HepG2 (cell line): ENCODE data around the gene TXNDC9. TPM values are rescaled to one million over a fixed set of nuclear protein-coding genes. Genes with fewer than 3 reads are reported as not detected.
A peak's percentile ranks its signal among the peaks of the same experiment; 100 is the strongest.

ENCODE experiments used
- PBX2 ChIP-seq: IDR thresholded peaks from 2 replicates; pipeline ENCODE4 v1.6.1; 2016; ENCODE audit warnings: control low read depth
- SMARCE1 ChIP-seq: fragments of 450-650 bp; IDR thresholded peaks from 2 replicates; pipeline ENCODE4 v1.6.1; 2017; ENCODE audit warnings: borderline replicate concordance
- TAF15 ChIP-seq: fragments of 200-400 bp; formaldehyde crosslinking; IDR thresholded peaks from one replicate; pipeline ENCODE4 v1.6.1; 2018; ENCODE audit warnings: mild to moderate bottlenecking, low read depth, low read length; ENCODE audit not compliant: poor library complexity, severe bottlenecking
- USF2 ChIP-seq, 2 experiments: sonication (generic) in 1 of 2; formaldehyde crosslinking in 1 of 2; IDR thresholded peaks; 2 replicates each; pipeline versions ENCODE4 v1.5.1 to v1.6.1; 2011 to 2020; ENCODE audit warnings: borderline replicate concordance in 1 of 2, low read depth in 1 of 2, low read length in 1 of 2, mild to moderate bottlenecking in 1 of 2, missing genetic modification reagents in 1 of 2, moderate library complexity in 1 of 2
- ZBTB3 ChIP-seq: sonication (generic); formaldehyde crosslinking; IDR thresholded peaks from 2 replicates; pipeline ENCODE4 v1.4.0; 2020; ENCODE audit warnings: low read depth, mild to moderate bottlenecking, moderate library complexity, missing genetic modification reagents, borderline replicate concordance
- ZNF3 ChIP-seq: IDR thresholded peaks from 2 replicates; pipeline ENCODE4 v1.7.0; 2017; ENCODE audit warnings: inconsistent platforms
- ZNF30 ChIP-seq: sonication (generic); formaldehyde crosslinking; IDR thresholded peaks from 2 replicates; pipeline ENCODE4 v1.5.0; 2020; ENCODE audit warnings: mild to moderate bottlenecking, missing genetic modification reagents
- ZNF318 ChIP-seq: sonication (generic); formaldehyde crosslinking; IDR thresholded peaks from 2 replicates; pipeline ENCODE4 v1.4.0; 2020; ENCODE audit warnings: mild to moderate bottlenecking, missing genetic modification reagents
- ZNF572 ChIP-seq: sonication (generic); formaldehyde crosslinking; IDR thresholded peaks from 2 replicates; pipeline ENCODE4 v1.5.1; 2020; ENCODE audit warnings: mild to moderate bottlenecking, missing genetic modification reagents
- ZNF839 ChIP-seq: sonication (generic); formaldehyde crosslinking; IDR thresholded peaks from 2 replicates; pipeline ENCODE4 v1.4.0; 2020; ENCODE audit warnings: missing genetic modification reagents, mild to moderate bottlenecking, borderline replicate concordance
- polyA plus RNA-seq, 8 experiments: library from polyadenylated mRNA; depleted of rRNA in 3 of 8; stranded (reverse) in 7 of 8; unstranded in 1 of 8; fragments of >200 nt; fragmentation: Illumina TruSeq in 4 of 8; extraction: Trizol in 4 of 8; gene quantifications; 2 replicates each; pipeline versions ENCODE4 v1.2.1 to v1.2.3, GENCODE V29; 2011 to 2016; ENCODE audit warnings: low read depth in 4 of 8, missing spikeins in 1 of 8, mixed read lengths in 1 of 8; ENCODE audit not compliant: insufficient read depth in 1 of 8
- total RNA-seq, 5 experiments: library from RNA; depleted of rRNA; stranded (reverse); fragments of >200 nt; fragmentation: Illumina TruSeq; extraction: Trizol; gene quantifications; 2 replicates each; pipeline ENCODE4 v1.2.3, GENCODE V29; 2016; ENCODE audit warnings: low read depth in 1 of 5
- TF ChIP-seq, protein P1 (sequence below): sonication (generic); formaldehyde crosslinking; IDR thresholded peaks from 2 replicates; pipeline ENCODE4 v1.4.0; 2020; ENCODE audit warnings: missing genetic modification reagents
- TF ChIP-seq, protein P2 (sequence below): sonication (generic); formaldehyde crosslinking; IDR thresholded peaks from 2 replicates; pipeline ENCODE4 v1.4.0; 2020; ENCODE audit warnings: missing genetic modification reagents

The TXNDC9 gene
- total and polyA plus RNA-seq, 2 of the 13 experiments (the other 11 are each of a cell fraction or from before 2014, with no cell fraction given) = 35.2 to 94.6 TPM

DNA sequence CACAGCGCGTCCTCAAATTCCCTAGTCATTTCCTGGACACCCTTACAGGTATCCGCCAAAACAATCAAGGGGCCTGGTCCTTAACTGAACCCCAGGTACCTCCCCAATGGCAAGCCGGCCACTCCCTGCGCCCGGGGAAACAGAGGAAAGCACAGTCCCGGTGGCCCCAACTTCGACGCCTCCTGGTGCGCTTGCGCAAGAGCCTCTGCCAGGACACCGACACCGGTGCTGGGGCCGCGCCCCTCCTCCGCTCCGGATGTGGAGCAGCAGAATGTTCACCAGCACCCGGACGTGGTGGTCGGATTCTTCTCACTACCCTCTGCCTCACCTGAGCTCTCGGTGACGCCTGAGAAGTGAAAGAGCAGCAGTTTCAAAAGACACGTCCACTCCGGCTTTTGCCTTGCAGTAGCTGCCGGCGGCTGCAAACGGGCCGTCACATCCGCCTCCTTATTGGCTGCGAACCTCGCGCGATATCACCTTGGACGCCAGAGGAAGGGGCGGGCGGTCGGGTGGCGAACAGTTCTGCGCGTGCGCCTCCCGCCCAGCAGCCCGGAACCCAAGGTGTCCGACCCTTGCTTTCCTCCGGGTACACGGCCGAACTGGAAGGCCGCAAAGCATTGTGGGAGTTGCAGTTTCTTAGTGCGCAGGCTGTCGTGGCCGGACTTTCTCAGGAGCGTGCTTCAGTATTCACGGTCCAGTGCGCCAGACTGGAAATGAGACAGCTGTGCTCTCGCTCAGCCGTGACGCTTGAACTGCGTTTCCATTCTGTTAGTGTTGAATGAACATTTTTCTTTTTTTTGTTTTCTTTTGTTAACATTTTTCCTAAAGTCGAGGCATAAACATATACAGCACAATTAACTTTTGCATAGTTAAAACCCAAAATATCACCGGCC lies at the start of gene TXNDC9 (continued):
- TF ChIP-seq SMARCE1 (no peak), ZNF572 (CRISPR knock-in tag) (peak; percentile 86; the same call in 1 of the 2 replicates), ZNF3 (no peak), ZNF30 (CRISPR knock-in tag) (0 out of 2 replicates have a peak, but pooled peaks have one; percentile 23), ZNF839 (CRISPR knock-in tag) (peak; percentile 94), PBX2 (CRISPR knock-in tag) (peak; percentile 51; the same call in 1 of the 2 replicates), USF2 (IDR thresholded peaks at IDR 0.05; ENCODE audit: low read depth, low read length) (no peak), USF2 (CRISPR knock-in tag; IDR thresholded peaks at IDR 0.05; ENCODE audit: borderline replicate concordance) (peak; percentile 54; the same call in 1 of the 2 replicates), ZNF318 (peak; percentile 31; the same call in 1 of the 2 replicates), TAF15 (no peak), ZBTB3 (no peak)
- TF ChIP-seq, protein P1, sequence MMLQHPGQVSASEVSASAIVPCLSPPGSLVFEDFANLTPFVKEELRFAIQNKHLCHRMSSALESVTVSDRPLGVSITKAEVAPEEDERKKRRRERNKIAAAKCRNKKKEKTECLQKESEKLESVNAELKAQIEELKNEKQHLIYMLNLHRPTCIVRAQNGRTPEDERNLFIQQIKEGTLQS (CRISPR knock-in tag) = no peak
- TF ChIP-seq, protein P2, sequence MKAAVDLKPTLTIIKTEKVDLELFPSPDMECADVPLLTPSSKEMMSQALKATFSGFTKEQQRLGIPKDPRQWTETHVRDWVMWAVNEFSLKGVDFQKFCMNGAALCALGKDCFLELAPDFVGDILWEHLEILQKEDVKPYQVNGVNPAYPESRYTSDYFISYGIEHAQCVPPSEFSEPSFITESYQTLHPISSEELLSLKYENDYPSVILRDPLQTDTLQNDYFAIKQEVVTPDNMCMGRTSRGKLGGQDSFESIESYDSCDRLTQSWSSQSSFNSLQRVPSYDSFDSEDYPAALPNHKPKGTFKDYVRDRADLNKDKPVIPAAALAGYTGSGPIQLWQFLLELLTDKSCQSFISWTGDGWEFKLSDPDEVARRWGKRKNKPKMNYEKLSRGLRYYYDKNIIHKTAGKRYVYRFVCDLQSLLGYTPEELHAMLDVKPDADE (CRISPR knock-in tag) = 0 out of 2 replicates have a peak, but pooled peaks have one; percentile 14
